GM06990 (cell line): ENCODE results near the gene SESN1.

ENCODE experiments used
- DNase-seq: peaks from one replicate; pipeline ENCODE4 v3.0.0-alpha.2; 2011; ENCODE audit not compliant: insufficient read length; ENCODE audit errors: extremely low read depth
- H3K27me3 ChIP-seq: replicated peaks from 2 replicates; pipeline ENCODE4 v1.6.0; 2011; ENCODE audit warnings: low read length; ENCODE audit not compliant: control insufficient read depth, insufficient read depth
- H3K36me3 ChIP-seq: 2 replicates; pipeline ENCODE4 v1.5.1; 2011; ENCODE audit warnings: low read length; ENCODE audit not compliant: control insufficient read depth, insufficient read depth
- H3K4me3 ChIP-seq: replicated peaks from 2 replicates; pipeline ENCODE4 v1.5.1; 2011; ENCODE audit warnings: low read depth, mild to moderate bottlenecking, control low read depth, low read length
- CTCF ChIP-seq: IDR thresholded peaks from 2 replicates; pipeline ENCODE4 v1.5.1; 2011; ENCODE audit warnings: low read length, control low read depth, mild to moderate bottlenecking, inconsistent platforms; ENCODE audit not compliant: insufficient read depth, poor library complexity, severe bottlenecking

Gene SESN1

GRCh38 chr6:108952776-108953486 lies 141.7 kb downstream of the SESN1 start:
- DNase-seq = no peak
- no peaks in the 10 kb centered on the region for H3K36me3 ChIP-seq

GRCh38 chr6:108951351-108951953 lies 143.2 kb downstream of the SESN1 start:
- Histone ChIP-seq H3K36me3 (no peaks in the 10 kb centered on the region), H3K27me3 (no peaks in the 10 kb centered on the region; the same call in 1 of the 2 replicates), H3K4me3 (no peak overlapping the region)
- TF ChIP-seq CTCF = no peak
- DNase-seq = no peak

More at GRCh38 chr6:108952776-108953486, 141.7 kb downstream of the SESN1 start:
- H3K4me3 ChIP-seq = no peak overlapping the region
- H3K27me3 ChIP-seq = no peaks in the 10 kb centered on the region; the same call in 1 of the 2 replicates
- TF ChIP-seq CTCF = no peak

- no peaks in the 10 kb centered on the region for H3K36me3 ChIP-seq
- no peak overlapping the region for H3K4me3 ChIP-seq
- no peak for TF ChIP-seq CTCF
- H3K27me3 ChIP-seq = no peaks in the 10 kb centered on the region; the same call in 1 of the 2 replicates
- DNase-seq = no peak
Observed at GRCh38 chr6:108948181-108948661, 146.4 kb downstream of the SESN1 start.

GRCh38 chr6:108947114-108947854 lies 147.4 kb downstream of the SESN1 start:
- H3K27me3 ChIP-seq = no peaks in the 10 kb centered on the region; the same call in 1 of the 2 replicates
- H3K36me3 ChIP-seq = no peaks in the 10 kb centered on the region
- TF ChIP-seq CTCF = no peak
- no peak overlapping the region for H3K4me3 ChIP-seq
- DNase-seq = no peak

GRCh38 chr6:108946695-108947094 lies 148.0 kb downstream of the SESN1 start:
- H3K27me3 ChIP-seq = no peaks in the 10 kb centered on the region; the same call in 1 of the 2 replicates
- no peak overlapping the region for H3K4me3 ChIP-seq
- DNase-seq = no peak
- H3K36me3 ChIP-seq = no peaks in the 10 kb centered on the region
- TF ChIP-seq CTCF = no peak
